Spinal cord (tissue), 10 donors: Measurements from ENCODE around the gene TAS2R41. TPM values are rescaled to one million over a fixed set of nuclear protein-coding genes. Genes with fewer than 3 reads are reported as not detected.

Source experiments
- DNase-seq, 6 donors: peaks; one replicate each; pipeline versions ENCODE4 v3.0.0 to v3.0.0-alpha.2; 2013 to 2015; ENCODE audit warnings: low spot score in 6 of 6, low read depth in 4 of 6
- H3K27ac ChIP-seq: one replicate; pipeline ENCODE4 v1.5.1; 2013; ENCODE audit warnings: low read depth, low read length, control low read depth
- H3K27me3 ChIP-seq: one replicate; pipeline ENCODE4 v1.6.1; 2013; ENCODE audit warnings: low read length; ENCODE audit not compliant: control insufficient read depth, insufficient read depth
- H3K36me3 ChIP-seq: one replicate; pipeline ENCODE4 v1.6.1; 2013; ENCODE audit warnings: low read length; ENCODE audit not compliant: control insufficient read depth, insufficient read depth
- H3K4me1 ChIP-seq: one replicate; pipeline ENCODE4 v1.6.1; 2013; ENCODE audit warnings: low read length; ENCODE audit not compliant: control insufficient read depth, insufficient read depth
- H3K4me3 ChIP-seq: one replicate; pipeline ENCODE4 v1.5.1; 2013; ENCODE audit warnings: low read depth, low read length, control low read depth
- H3K9me3 ChIP-seq: one replicate; pipeline ENCODE4 v1.6.1; 2013; ENCODE audit warnings: low read length; ENCODE audit not compliant: control insufficient read depth, insufficient read depth
- WGBS: methylation state at CpG from one replicate; pipeline ENCODE4 v1.1.5; 2013; ENCODE audit warnings: missing lambda C conversion rate; ENCODE audit not compliant: insufficient coverage; 5-methylcytosine and 5-hydroxymethylcytosine counted together
- polyA plus RNA-seq, 2 donors: library from polyadenylated mRNA; unstranded; fragments of 120-200 nt; gene quantifications; one replicate each; pipeline ENCODE4 v1.2.1, GENCODE V29; 2013; ENCODE audit not compliant: insufficient read length in 2 of 2
- total RNA-seq, 2 donors: library from RNA; depleted of rRNA in 1 of 2; stranded (reverse); fragments of 120-200 nt in 1 of 2; fragments of >200 nt in 1 of 2; gene quantifications; one replicate each; pipeline versions ENCODE4 v1.2.3 to v1.2.4, GENCODE V29; 2013 to 2014
- donor health status: healthy.

TAS2R41 gene
- total and polyA plus RNA-seq, 4 donors: not detected

DNA sequence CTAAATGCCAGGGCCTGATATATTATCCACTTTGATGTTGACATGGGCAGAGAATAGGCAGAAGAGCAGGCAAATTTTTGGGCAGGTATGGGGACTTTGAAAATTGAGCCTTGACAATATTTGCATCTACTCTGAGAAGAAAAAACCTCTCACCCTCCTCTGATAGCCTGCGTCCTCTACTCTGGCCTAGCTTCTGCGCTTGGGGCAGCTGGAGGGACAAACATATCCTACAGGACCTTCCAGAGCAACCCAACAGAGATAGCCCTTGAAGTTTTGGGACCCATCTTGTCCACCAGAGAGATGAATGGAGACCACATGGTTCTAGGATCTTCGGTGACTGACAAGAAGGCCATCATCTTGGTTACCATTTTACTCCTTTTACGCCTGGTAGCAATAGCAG lies 34.5 kb upstream of the TAS2R41 start, which contains the start of gene TAS2R60:
TAS2R60 (plus strand) TSS at position 301 of the 400 bp plus-strand sequence; CDS start at position 301, 0 bp downstream.
- Histone ChIP-seq H3K4me3 (no peak within 1 kb of the TSS), H3K4me1 (peaks cover 4% of the 10 kb centered on the region), H3K27ac (no peak within 1 kb of the TSS), H3K27me3 (no peaks in the 10 kb centered on the region), H3K36me3 (no peaks in the 10 kb centered on the region), H3K9me3 (no peaks in the 10 kb centered on the region)
- 88% methylated on average over 4 of the region's 4 CpGs for WGBS
- no peak for DNase-seq

DNA sequence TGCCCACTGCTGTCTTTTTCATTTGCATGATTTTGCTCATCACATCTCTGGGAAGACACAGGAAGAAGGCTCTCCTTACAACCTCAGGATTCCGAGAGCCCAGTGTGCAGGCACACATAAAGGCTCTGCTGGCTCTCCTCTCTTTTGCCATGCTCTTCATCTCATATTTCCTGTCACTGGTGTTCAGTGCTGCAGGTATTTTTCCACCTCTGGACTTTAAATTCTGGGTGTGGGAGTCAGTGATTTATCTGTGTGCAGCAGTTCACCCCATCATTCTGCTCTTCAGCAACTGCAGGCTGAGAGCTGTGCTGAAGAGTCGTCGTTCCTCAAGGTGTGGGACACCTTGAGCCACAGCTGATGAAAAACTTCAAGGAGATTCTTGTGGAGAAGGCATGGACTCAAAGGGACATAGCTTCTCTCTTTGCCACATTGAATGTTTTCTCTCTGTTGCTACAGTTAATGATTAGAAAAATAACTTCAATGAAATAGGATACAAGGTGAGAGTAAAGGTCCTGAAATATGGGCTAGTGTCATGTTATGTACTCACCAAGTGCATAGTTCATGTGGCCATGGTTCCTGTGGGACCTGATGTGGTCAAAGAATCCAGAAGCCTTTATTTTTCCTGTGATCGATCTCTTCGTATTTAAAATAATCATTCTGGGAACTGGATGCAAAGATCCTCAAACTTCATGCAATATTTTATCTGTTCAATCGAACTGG lies 33.5 kb upstream of the TAS2R41 start:
- WGBS: 100% methylated on average over 1 of the region's 6 CpGs
- Histone ChIP-seq H3K4me1 (peaks cover 4% of the 10 kb centered on the region), H3K4me3 (no peak overlapping the region), H3K27ac (no peak overlapping the region), H3K9me3 (no peaks in the 10 kb centered on the region), H3K36me3 (no peaks in the 10 kb centered on the region), H3K27me3 (no peaks in the 10 kb centered on the region)
- DNase-seq: no peak

- H3K36me3 ChIP-seq: no peaks in the 10 kb centered on the region
- peaks cover 4% of the 10 kb centered on the region for H3K4me1 ChIP-seq
- WGBS: 67% methylated on average over 1 of the region's 1 CpG
- H3K4me3 ChIP-seq: no peak overlapping the region
- no peak for DNase-seq
- no peaks in the 10 kb centered on the region for H3K9me3 ChIP-seq
- H3K27ac ChIP-seq: no peak overlapping the region
- H3K27me3 ChIP-seq: no peaks in the 10 kb centered on the region
Observed at GRCh38 chr7:143444785-143445184, 32.9 kb upstream of the TAS2R41 start.

DNA sequence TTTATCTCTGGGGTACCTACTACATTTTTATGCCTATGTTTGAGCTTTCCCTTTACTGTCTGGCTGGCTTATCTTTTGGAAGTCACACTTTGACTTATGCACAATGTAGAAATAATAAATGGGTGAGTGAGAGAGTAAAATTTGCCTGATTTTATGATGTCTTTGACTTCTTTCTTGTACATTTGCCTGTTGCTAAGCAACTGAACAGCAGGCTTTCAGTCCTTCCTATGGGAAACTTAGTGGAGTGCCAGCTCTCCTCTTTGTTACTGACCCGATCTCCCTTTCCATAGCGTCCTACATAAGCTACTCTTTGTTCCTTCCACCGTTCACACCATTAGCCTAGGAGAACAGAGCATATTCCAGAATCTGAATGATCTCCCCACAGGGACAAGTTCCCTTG lies 30.2 kb upstream of the TAS2R41 start:
- DNase-seq: peak; percentile 50 to 92 (median 68)
- no CpG with 5 or more reads among the region's 3 CpGs for WGBS
- Histone ChIP-seq H3K4me1 (peaks cover 4% of the 10 kb centered on the region), H3K36me3 (no peaks in the 10 kb centered on the region), H3K27ac (peak overlapping the region; percentile 8), H3K27me3 (no peaks in the 10 kb centered on the region), H3K4me3 (no peak overlapping the region), H3K9me3 (no peaks in the 10 kb centered on the region)

- peaks cover 4% of the 10 kb centered on the region for H3K4me1 ChIP-seq
- H3K4me3 ChIP-seq: no peak overlapping the region
- H3K27me3 ChIP-seq: no peaks in the 10 kb centered on the region
- no peak overlapping the region for H3K27ac ChIP-seq
- DNase-seq: no peak
- H3K36me3 ChIP-seq: no peaks in the 10 kb centered on the region
- 95% methylated on average over 4 of the region's 5 CpGs for WGBS
- no peaks in the 10 kb centered on the region for H3K9me3 ChIP-seq
Observed at GRCh38 chr7:143448429-143448828, 29.2 kb upstream of the TAS2R41 start.

- no peaks in the 10 kb centered on the region for H3K36me3 ChIP-seq
- peaks cover 4% of the 10 kb centered on the region for H3K4me1 ChIP-seq
- DNase-seq: no peak
- 100% methylated on average over 1 of the region's 3 CpGs for WGBS
- H3K27me3 ChIP-seq: no peaks in the 10 kb centered on the region
- H3K9me3 ChIP-seq: no peaks in the 10 kb centered on the region
- H3K27ac ChIP-seq: no peak overlapping the region
- no peak overlapping the region for H3K4me3 ChIP-seq
Observed at GRCh38 chr7:143449793-143450192, 27.9 kb upstream of the TAS2R41 start.

GRCh38 chr7:143451122-143451521 lies 26.6 kb upstream of the TAS2R41 start:
- Histone ChIP-seq H3K36me3 (no peaks in the 10 kb centered on the region), H3K4me1 (peaks cover 4% of the 10 kb centered on the region), H3K4me3 (no peak overlapping the region), H3K9me3 (no peaks in the 10 kb centered on the region), H3K27me3 (no peaks in the 10 kb centered on the region), H3K27ac (no peak overlapping the region)
- DNase-seq: no peak

GRCh38 chr7:143451746-143452145 lies 25.9 kb upstream of the TAS2R41 start:
- H3K4me3 ChIP-seq: no peak overlapping the region
- H3K27me3 ChIP-seq: no peaks in the 10 kb centered on the region
- no peak for DNase-seq
- H3K27ac ChIP-seq: no peak overlapping the region
- H3K36me3 ChIP-seq: no peaks in the 10 kb centered on the region
- H3K4me1 ChIP-seq: peaks cover 1% of the 10 kb centered on the region
- no peaks in the 10 kb centered on the region for H3K9me3 ChIP-seq
- no CpG with 5 or more reads among the region's 1 CpG for WGBS

DNA sequence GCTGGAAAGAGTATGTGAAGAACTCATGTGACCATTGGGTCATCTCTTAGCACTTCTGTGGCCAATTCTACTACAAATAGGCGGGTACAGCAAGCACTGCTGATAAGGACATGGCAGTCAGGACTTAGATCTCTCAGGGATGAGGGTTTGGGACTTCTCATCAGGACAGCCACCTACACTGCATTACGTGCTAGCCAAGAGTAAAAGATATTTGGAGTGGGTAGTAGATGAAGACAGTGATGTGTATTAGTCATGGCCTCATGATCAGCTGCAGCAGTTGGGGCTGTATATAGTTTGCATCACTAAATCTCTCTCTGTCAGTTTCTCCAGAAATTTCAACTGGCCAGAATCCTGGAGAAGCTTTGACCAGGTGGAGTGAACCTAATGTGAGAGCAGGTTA lies 25.2 kb upstream of the TAS2R41 start:
- no peak for DNase-seq
- H3K4me3 ChIP-seq: no peak overlapping the region
- WGBS: no CpG with 5 or more reads among the region's 2 CpGs
- H3K4me1 ChIP-seq: no peaks in the 10 kb centered on the region
- no peaks in the 10 kb centered on the region for H3K36me3 ChIP-seq
- H3K9me3 ChIP-seq: no peaks in the 10 kb centered on the region
- no peak overlapping the region for H3K27ac ChIP-seq
- H3K27me3 ChIP-seq: no peaks in the 10 kb centered on the region

GRCh38 chr7:143454091-143454680 lies 23.5 kb upstream of the TAS2R41 start:
- DNase-seq: no peak
- H3K27me3 ChIP-seq: no peaks in the 10 kb centered on the region
- H3K9me3 ChIP-seq: no peaks in the 10 kb centered on the region
- WGBS: 89% methylated on average over 1 of the region's 1 CpG
- H3K4me1 ChIP-seq: no peaks in the 10 kb centered on the region
- H3K4me3 ChIP-seq: no peak overlapping the region
- no peak overlapping the region for H3K27ac ChIP-seq
- no peaks in the 10 kb centered on the region for H3K36me3 ChIP-seq
